GM12875 (cell line): Measurements from ENCODE around the gene UPP1.

ENCODE experiments used
- H3K4me3 ChIP-seq: one replicate; pipeline ENCODE4 v1.5.1; 2011; ENCODE audit warnings: low read depth, low read length, control low read depth
- TF ChIP-seq, protein P1 (sequence below): IDR thresholded peaks from 2 replicates; pipeline ENCODE4 v1.5.1; 2011; ENCODE audit warnings: low read depth, mild to moderate bottlenecking, control low read depth, inconsistent platforms, low read length, moderate library complexity, borderline replicate concordance; ENCODE audit not compliant: insufficient read depth

Gene UPP1

DNA sequence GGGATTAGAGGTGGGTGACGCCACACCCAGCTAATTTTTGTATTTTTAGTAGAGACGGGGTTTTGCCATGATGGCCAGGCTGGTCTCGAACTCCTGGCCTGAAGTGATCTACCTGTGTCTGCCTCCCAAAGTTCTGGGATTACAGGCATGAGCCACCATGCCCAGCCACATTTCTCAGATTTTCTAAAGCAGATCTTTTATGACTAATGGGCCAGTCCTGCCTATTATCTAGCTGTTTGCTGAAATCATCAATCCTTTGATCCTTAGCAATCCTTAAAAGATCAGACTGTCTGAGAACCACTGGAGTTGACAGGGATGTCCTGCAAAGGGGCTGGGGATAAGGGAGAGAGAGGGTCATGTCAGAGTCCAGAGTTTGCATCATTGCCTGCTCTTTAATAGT lies 61.0 kb downstream of the UPP1 start:
- no peak overlapping the region for H3K4me3 ChIP-seq
- TF ChIP-seq, protein P1, sequence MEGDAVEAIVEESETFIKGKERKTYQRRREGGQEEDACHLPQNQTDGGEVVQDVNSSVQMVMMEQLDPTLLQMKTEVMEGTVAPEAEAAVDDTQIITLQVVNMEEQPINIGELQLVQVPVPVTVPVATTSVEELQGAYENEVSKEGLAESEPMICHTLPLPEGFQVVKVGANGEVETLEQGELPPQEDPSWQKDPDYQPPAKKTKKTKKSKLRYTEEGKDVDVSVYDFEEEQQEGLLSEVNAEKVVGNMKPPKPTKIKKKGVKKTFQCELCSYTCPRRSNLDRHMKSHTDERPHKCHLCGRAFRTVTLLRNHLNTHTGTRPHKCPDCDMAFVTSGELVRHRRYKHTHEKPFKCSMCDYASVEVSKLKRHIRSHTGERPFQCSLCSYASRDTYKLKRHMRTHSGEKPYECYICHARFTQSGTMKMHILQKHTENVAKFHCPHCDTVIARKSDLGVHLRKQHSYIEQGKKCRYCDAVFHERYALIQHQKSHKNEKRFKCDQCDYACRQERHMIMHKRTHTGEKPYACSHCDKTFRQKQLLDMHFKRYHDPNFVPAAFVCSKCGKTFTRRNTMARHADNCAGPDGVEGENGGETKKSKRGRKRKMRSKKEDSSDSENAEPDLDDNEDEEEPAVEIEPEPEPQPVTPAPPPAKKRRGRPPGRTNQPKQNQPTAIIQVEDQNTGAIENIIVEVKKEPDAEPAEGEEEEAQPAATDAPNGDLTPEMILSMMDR: no peak

DNA sequence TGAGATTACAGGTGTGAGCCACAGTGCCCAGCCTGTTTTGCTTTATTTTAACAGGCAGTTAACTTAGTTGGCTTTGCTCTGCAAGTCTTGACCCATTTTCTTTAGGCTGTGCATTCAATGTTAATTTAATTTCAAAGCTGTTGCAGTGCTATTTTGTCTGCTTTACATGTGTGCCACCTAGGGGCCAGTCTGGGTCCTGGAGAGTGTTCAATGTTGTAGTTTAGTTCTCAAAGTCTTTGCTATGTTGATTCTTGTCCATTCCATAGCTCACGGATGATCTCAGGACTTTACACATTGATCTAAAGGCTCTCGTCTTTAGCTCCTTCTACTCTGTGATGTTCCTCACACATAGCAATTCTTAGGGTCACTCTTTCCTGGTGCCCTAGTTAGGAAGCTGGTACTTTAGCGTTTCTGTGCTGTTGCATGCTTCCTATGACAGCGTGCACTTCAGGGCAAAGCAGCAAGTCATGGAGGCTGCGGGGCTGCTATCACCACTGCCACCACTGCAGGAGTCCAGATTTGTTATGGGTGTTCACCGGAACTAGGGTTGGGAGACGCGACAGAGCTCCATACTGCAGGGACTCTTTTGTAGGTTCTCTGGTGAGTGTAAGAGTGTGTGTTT lies 65.8 kb downstream of the UPP1 start:
- TF ChIP-seq, protein P1: peak; percentile 62
- no peak overlapping the region for H3K4me3 ChIP-seq
